HG03571 (cell line): ENCODE data around the gene FOXD4L6.
"Not testable (repeated sequence)": the region's sequence is repeated elsewhere in the genome, so short reads cannot be mapped to it uniquely, and the experiment has no call there.

ENCODE experiments used
- ATAC-seq: cut with Tn5 transposase; IDR thresholded peaks from one replicate; pipeline ENCODE4 v1.9.1; 2021; ENCODE audit not compliant: unreplicated experiment

Gene FOXD4L6

GRCh38 chr9:41128581-41128980 is at the start of gene FOXD4L6:
FOXD4L6 (minus strand) TSS chr9:41128681; CDS start chr9:41128383, 298 bp downstream.
- not testable (repeated sequence) for ATAC-seq

DNA sequence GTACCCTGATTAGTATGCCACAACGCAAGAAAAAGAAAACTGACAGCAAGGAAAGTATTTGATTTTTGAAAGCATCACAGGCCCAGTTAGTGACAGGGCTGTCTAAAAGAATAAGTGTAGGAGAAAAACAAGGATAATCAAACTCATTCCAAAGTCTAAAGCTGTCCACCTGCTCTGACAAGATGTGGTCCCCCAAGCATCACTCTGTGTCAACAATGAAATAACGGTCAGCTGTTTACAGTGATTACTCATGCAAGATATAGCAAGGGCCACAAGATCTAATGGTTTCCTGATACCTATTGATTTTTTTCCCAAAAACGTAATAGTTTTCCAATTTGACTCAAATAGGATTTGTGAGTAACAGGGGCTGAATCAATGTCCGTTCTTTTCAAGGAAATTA is 46.5 kb upstream of the FOXD4L6 start:
- ATAC-seq, result not testable (repeated sequence)

DNA sequence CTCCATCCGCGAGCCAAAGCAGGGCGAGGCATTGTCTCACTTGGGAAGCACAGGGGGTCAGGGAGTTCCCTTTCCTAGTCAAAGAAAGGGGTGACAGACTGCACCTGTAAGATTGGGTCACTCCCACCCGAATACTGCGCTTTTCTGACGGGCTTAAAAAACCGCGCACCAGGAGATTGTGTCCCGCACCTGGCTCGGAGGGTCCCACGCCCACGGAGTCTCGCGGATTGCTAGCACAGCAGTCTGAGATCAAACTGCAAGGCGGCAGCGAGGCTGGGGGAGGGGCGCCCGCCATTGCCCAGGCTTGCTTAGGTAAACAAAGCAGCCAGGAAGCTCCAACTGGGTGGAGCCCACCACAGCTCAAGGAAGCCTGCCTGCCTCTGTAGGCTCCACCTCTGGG is 21.6 kb upstream of the FOXD4L6 start:
- not testable (repeated sequence) for ATAC-seq

GRCh38 chr9:41141878-41142277 is 13.4 kb upstream of the FOXD4L6 start:
- ATAC-seq, result not testable (repeated sequence)

- ATAC-seq, result not testable (repeated sequence)
These were observed 1.6 kb downstream of the FOXD4L6 start for GRCh38 chr9:41126746-41127446.

- ATAC-seq, result not testable (repeated sequence)
These were observed 2.5 kb downstream of the FOXD4L6 start for GRCh38 chr9:41125936-41126335.

DNA sequence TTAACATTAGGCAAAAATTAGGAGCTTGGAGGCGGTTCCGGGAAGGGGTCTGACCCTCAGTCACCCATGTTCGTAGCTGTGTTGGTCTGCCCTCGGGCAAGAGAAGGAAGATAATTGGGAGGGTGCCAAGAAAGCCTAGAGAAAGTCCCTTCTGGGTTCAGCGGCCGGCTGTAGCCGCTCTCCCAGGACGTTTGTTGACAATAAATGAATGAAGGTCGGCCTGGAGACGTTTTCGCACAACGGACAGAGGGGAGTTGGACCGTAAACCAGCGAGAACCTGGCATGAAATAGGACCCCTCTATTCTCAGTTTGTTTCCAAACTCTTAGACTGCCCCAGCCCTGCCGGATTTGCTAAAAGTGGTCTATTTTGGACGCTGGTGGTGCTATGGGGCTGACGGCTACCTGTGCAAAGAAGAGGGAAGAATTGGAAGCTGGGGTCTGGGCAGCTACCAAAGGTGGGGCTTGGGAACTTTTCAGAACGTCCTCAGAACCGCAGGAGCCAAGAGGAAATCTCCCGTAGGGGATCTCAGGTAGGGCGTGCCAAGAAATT is 3.3 kb downstream of the FOXD4L6 start:
- ATAC-seq, result not testable (repeated sequence)

- ATAC-seq, result not testable (repeated sequence)
These were observed 4.0 kb downstream of the FOXD4L6 start for GRCh38 chr9:41124250-41125108.

DNA sequence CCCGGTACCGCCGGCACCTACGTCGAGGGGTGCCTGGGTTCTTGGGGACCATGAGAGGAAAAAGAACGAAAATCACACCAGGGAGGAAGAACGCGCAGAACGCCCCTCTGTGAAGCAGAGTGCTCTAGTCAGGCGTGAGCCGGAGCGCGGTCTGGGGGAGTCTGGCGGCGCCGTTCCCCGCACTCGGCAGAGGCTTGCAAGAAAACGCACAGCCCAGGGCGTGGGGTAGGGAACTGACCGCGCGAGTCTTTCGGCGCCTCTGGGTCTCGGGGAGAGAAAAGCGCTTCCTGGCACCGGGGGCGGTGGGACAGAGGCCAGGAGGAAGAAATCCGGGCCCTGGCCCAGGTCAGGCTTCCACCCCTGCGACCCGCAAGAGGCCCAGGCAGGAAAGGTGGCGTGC is 4.7 kb downstream of the FOXD4L6 start:
- not testable (repeated sequence) for ATAC-seq

DNA sequence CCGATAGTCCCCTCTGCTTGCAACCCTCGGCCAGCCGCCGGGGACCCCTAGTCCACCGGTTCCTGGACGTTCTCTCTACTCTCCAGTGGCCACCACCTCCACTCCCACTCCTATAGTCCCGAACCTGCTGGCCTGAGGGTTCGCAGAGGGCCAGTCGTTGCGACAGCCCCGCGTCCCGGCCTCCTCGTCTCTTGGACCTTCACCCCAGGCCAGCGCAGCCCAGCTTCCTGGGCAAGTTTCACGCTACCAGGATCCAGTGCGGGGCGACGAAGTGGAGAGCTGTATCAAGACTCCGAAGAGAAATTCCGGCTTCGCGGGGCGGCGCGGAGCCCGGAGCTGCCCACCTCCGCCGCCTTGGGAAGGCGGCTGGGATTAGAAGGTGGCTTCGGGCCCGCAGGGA is 5.1 kb downstream of the FOXD4L6 start:
- not testable (repeated sequence) for ATAC-seq

GRCh38 chr9:41120696-41121095 is 7.8 kb downstream of the FOXD4L6 start:
- ATAC-seq, result not testable (repeated sequence)

DNA sequence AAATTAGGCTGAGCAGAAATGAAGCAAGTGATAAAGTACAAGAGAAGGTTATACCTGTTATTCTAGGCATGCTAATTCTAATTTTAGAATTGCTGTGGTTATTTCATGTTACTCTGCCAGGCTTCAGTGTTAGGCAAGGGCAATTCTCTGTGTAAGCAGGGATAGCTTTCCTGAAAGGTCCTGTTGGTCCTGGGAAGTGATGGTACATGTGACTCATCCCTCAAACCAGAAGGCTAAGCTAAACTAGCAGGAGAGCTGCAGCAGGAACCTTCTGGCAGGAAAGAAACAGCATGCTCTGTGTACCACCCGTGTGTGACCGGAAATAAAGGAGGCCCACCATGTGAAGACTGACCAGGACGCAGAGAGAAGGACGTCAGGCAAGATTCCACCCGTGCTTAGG is 8.8 kb downstream of the FOXD4L6 start:
- ATAC-seq, result not testable (repeated sequence)

DNA sequence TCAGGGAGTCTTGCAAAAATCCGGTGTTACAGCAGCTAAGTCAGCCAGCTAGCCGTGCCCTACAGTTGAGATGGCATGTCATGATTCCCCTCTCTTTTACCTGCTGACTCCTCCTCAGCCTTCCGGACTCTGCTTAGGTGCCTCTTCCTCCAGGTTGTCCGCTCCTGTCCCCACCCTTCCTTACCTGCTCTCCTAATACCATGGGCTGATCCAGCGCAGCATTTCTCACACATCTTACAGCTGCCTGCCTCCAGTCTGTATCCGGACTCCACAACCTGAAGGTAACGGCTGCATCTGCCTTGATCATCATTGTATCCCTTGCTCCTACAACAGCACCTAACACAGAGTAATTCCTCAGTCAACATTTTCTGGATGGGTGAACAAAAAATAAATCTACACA is 9.2 kb downstream of the FOXD4L6 start:
- ATAC-seq, result not testable (repeated sequence)

DNA sequence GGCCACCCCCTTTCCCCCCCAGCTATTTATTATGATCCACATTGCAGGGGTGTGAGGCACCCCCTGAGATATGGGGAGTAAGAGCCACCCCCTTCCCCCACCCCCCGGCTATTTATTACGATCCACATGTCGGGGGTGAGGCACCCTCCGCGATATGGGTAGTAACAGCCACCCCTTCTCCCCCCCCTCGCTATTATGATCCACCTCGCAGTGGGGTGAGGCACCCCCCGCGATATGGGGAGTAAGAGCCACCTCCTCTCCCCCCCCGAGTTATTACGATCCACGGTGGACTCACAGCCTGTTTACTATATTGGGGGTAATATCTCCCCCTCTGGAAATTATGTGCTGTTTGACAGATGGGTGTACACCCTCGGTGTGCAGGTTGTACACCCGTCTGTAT is 15.1 kb downstream of the FOXD4L6 start:
- not testable (repeated sequence) for ATAC-seq

DNA sequence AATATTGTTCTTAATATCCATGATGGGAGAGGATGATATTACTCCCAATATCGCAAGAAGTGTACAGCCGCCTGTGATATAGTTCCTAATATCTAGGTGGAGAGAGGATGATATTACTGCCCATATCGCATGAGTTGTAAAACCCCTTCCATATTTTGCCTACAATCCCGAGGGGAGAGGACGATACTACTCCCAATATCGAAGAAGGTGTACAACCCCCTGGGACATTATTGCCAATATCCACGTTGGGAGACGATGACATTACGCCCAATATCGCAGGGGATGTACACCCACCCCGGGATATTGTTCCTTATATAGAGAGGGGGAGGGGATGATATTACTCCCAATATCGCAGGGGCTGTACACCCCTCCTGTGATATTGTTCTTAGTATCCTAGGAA is 17.1 kb downstream of the FOXD4L6 start:
- not testable (repeated sequence) for ATAC-seq

DNA sequence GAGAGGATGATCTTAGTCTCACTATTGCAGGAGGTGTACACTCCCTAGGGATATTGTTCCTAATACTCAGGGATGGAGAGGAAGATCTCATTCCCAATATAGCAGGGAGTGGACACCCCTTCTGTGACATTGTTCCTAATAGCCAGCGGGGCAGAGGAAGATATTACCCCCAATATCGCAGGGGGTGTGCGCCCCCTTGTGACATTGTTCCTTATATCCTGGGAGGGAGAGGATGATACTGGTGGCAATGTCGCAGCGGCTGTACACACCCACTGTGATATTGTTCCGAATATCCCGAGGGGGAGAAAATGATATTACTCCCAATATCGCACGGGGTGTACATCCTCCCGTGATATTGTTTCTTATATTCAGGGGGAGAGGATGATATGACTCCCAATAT is 17.6 kb downstream of the FOXD4L6 start:
- not testable (repeated sequence) for ATAC-seq

DNA sequence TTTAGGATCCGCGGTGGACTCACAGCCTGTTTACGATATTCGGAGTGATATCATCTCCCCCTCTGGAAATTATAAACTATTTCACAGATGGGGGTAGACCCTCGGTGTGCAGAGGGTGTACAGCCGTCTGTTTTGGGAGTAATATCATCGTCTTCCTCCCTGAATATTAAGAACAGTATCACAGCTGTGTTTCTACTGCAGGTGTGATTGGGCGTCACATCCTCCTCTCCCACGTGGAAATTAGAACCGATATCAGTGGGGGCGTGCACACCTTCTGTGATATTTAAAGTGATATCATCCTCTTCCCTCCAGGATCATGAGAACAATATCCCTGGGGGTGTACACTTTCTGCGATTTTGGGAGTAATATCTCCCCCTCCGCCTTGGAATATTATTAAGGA is 19.2 kb downstream of the FOXD4L6 start:
- ATAC-seq, result not testable (repeated sequence)

GRCh38 chr9:41108816-41109215 is 19.7 kb downstream of the FOXD4L6 start:
- ATAC-seq, result not testable (repeated sequence)

DNA sequence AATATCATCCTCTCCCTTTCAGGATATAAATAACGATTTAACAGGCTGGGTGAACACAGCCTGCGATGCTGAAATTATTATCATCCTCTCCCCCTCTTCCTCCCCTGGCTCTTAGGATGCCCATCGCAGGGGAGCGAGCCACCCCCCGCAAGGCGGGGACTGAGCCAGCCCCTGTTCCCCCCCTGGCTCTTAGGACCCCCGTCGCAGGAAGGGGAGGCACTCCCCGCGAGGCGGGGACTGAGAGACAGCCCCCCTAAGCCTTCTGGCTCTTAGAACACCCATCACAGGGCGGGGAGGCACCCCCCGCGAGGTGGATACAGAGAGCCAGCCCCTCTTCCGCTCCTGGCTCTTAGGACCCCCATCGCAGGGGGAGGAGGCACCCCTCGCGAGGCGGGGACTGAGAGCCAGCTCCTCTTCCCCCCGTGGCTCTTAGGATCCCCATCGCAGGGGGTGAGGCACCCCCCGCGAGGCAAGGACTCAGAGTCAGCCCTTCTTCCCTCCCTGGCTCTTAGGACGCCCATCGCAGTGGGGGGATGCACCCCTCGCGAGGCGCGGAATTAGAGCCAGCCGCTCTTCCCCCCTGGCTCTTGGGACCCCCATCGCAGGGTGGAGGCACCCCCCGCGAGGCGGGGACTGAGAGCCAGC is 21.9 kb downstream of the FOXD4L6 start:
- not testable (repeated sequence) for ATAC-seq

- not testable (repeated sequence) for ATAC-seq
These were observed 22.8 kb downstream of the FOXD4L6 start for GRCh38 chr9:41105557-41106253.
